ENCODE measurements around the gene OSGEPL1.
"Not testable (repeated sequence)": the region's sequence is repeated elsewhere in the genome, so short reads cannot be mapped to it uniquely, and the experiment has no call there.

OSGEPL1 gene

GRCh38 chr2:189783451-189783926, 20.9 kb upstream of the OSGEPL1 start:
- H3K36me3 ChIP-seq (ENCODE audit: insufficient read depth, low read length), result peaks cover 19% of the 10 kb centered on the region
- H3K27me3 ChIP-seq (ENCODE audit: control insufficient read depth in 1 of 2, insufficient read depth in 2 of 2, low read length in 2 of 2), result no peaks in the 10 kb centered on the region
- H3K9ac ChIP-seq (ENCODE audit: low read length), result peak overlapping the region; percentile 55
- H3K27ac ChIP-seq (ENCODE audit: low read depth, low read length), result peak overlapping the region; percentile 96
- no peaks in the 10 kb centered on the region for H3K9me3 ChIP-seq (ENCODE audit: low read length)
- H3K4me3 ChIP-seq (ENCODE audit: low read depth in 1 of 2, low read length in 2 of 2), result peak overlapping the region; percentile 83 to 86
- H3K4me1 ChIP-seq (ENCODE audit: insufficient read depth, low read length), result peaks cover 22% of the 10 kb centered on the region

- Histone ChIP-seq H3K27ac (ENCODE audit: low read depth, low read length) (no peak overlapping the region), H3K9ac (ENCODE audit: low read length) (no peak overlapping the region), H3K27me3 (ENCODE audit: control insufficient read depth in 1 of 2, insufficient read depth in 2 of 2, low read length in 2 of 2) (no peaks in the 10 kb centered on the region), H3K4me3 (ENCODE audit: low read depth in 1 of 2, low read length in 2 of 2) (no peak overlapping the region), H3K9me3 (ENCODE audit: low read length) (no peaks in the 10 kb centered on the region), H3K4me1 (ENCODE audit: insufficient read depth, low read length) (peaks cover 22% of the 10 kb centered on the region), H3K36me3 (ENCODE audit: insufficient read depth, low read length) (peaks cover 21% of the 10 kb centered on the region)
Observed at GRCh38 chr2:189782221-189782671, 19.7 kb upstream of the OSGEPL1 start.

GRCh38 chr2:189772212-189772611, 9.6 kb upstream of the OSGEPL1 start:
- Histone ChIP-seq H3K36me3 (ENCODE audit: insufficient read depth, low read length) (peaks cover 53% of the 10 kb centered on the region), H3K9ac (ENCODE audit: low read length) (no peak overlapping the region), H3K4me1 (ENCODE audit: insufficient read depth, low read length) (no peaks in the 10 kb centered on the region), H3K27ac (ENCODE audit: low read depth, low read length) (no peak overlapping the region), H3K4me3 (ENCODE audit: low read depth in 1 of 2, low read length in 2 of 2) (no peak overlapping the region), H3K9me3 (ENCODE audit: low read length) (no peaks in the 10 kb centered on the region), H3K27me3 (ENCODE audit: control insufficient read depth in 1 of 2, insufficient read depth in 2 of 2, low read length in 2 of 2) (no peaks in the 10 kb centered on the region)

GRCh38 chr2:189770590-189771322, 8.2 kb upstream of the OSGEPL1 start:
- Histone ChIP-seq H3K9me3 (ENCODE audit: low read length) (no peaks in the 10 kb centered on the region), H3K4me1 (ENCODE audit: insufficient read depth, low read length) (no peaks in the 10 kb centered on the region), H3K36me3 (ENCODE audit: insufficient read depth, low read length) (peaks cover 41% of the 10 kb centered on the region), H3K27ac (ENCODE audit: low read depth, low read length) (no peak overlapping the region), H3K9ac (ENCODE audit: low read length) (no peak overlapping the region), H3K4me3 (ENCODE audit: low read depth in 1 of 2, low read length in 2 of 2) (no peak overlapping the region), H3K27me3 (ENCODE audit: control insufficient read depth in 1 of 2, insufficient read depth in 2 of 2, low read length in 2 of 2) (no peaks in the 10 kb centered on the region)

GRCh38 chr2:189763908-189764661, 1.5 kb upstream of the OSGEPL1 start:
- H3K4me3 ChIP-seq (ENCODE audit: low read depth in 1 of 2, low read length in 2 of 2), result no peak overlapping the region
- H3K9me3 ChIP-seq (ENCODE audit: low read length), result no peaks in the 10 kb centered on the region
- H3K27me3 ChIP-seq (ENCODE audit: control insufficient read depth in 1 of 2, insufficient read depth in 2 of 2, low read length in 2 of 2), result no peaks in the 10 kb centered on the region
- H3K36me3 ChIP-seq (ENCODE audit: insufficient read depth, low read length), result peaks cover 6% of the 10 kb centered on the region
- H3K9ac ChIP-seq (ENCODE audit: low read length), result no peak overlapping the region
- H3K27ac ChIP-seq (ENCODE audit: low read depth, low read length), result no peak overlapping the region
- H3K4me1 ChIP-seq (ENCODE audit: insufficient read depth, low read length), result peaks cover 12% of the 10 kb centered on the region

DNA sequence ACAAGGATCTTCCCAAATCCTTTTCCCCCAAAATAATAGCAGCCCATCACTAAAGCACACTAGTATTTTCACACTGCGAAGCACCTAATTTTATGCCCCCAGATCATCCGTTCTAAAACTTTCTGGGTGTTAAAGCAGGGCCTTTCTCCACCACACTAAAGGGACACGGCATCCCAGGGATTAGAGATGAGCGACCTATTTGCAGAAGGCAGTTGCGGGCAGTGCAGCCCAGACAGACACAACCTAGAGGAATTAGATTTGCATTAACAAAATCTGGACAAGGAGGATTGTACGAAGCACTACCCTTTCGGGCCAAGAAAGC, 402 bp downstream of the OSGEPL1 start:
- H3K4me1 ChIP-seq (ENCODE audit: insufficient read depth, low read length), result peaks cover 12% of the 10 kb centered on the region
- no peaks in the 10 kb centered on the region for H3K27me3 ChIP-seq (ENCODE audit: control insufficient read depth in 1 of 2, insufficient read depth in 2 of 2, low read length in 2 of 2)
- no peaks in the 10 kb centered on the region for H3K36me3 ChIP-seq (ENCODE audit: insufficient read depth, low read length)
- peak overlapping the region; percentile 51 for H3K9ac ChIP-seq (ENCODE audit: low read length)
- peak overlapping the region; percentile 84 for H3K27ac ChIP-seq (ENCODE audit: low read depth, low read length)
- H3K4me3 ChIP-seq (ENCODE audit: low read depth in 1 of 2, low read length in 2 of 2), result peak overlapping the region; percentile 63 to 68
- no peaks in the 10 kb centered on the region for H3K9me3 ChIP-seq (ENCODE audit: low read length)

DNA sequence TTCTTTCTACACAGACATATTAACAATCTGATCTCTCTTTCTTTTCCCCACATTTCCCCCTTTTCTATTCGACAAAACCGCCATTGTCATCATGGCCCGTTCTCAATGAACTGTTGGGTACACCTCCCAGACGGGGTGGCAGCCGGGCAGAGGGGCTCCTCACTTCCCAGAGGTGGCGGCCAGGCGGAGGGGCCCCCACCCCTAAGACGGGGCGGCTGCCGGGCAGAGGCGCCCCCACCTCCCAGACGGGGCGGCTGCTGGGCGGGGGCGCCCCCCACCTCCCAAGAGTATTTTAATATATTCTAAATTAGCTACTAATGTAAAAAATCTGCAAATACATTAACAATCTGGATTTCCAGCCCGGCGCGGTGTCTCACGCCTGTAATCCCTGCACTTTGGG, 2.4 kb downstream of the OSGEPL1 start:
- H3K9me3 ChIP-seq (ENCODE audit: low read length); H3K36me3 ChIP-seq (ENCODE audit: insufficient read depth, low read length); H3K27me3 ChIP-seq (ENCODE audit: control insufficient read depth in 1 of 2, insufficient read depth in 2 of 2, low read length in 2 of 2); H3K27ac ChIP-seq (ENCODE audit: low read depth, low read length); H3K4me3 ChIP-seq (ENCODE audit: low read depth in 1 of 2, low read length in 2 of 2); H3K9ac ChIP-seq (ENCODE audit: low read length): not testable (repeated sequence)
- peaks cover 12% of the 10 kb centered on the region for H3K4me1 ChIP-seq (ENCODE audit: insufficient read depth, low read length)

DNA sequence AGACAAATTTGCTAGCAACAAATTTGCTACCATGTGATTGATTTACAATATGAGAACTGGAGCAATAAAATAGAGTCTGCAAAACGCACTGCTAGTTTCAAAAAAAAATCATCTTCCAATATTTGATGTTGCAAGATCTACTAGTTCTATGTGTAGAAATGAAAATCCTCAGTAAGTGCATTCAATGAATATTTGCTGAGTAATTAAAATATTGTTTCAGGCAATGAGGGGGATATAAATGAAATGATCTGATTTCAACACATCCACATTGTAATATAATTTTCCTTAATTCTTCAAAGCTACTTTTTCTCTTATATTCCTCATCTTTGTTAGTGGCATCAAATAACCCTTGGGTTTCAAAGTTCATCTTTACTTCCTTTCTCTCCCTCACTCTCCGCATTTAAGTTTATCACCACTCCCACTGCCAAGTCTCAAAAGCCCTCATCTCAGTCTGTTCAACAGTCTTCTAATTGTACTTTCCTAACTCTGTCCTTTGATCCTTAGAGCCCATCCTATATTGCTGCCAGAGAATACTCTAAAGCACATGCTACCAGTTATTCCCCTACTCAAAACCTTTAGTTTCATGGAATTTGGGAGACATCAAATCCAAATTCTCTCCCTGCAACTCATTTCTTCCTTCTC, 6.2 kb downstream of the OSGEPL1 start:
- H3K4me3 ChIP-seq (ENCODE audit: low read depth in 1 of 2, low read length in 2 of 2), result no peak overlapping the region

DNA sequence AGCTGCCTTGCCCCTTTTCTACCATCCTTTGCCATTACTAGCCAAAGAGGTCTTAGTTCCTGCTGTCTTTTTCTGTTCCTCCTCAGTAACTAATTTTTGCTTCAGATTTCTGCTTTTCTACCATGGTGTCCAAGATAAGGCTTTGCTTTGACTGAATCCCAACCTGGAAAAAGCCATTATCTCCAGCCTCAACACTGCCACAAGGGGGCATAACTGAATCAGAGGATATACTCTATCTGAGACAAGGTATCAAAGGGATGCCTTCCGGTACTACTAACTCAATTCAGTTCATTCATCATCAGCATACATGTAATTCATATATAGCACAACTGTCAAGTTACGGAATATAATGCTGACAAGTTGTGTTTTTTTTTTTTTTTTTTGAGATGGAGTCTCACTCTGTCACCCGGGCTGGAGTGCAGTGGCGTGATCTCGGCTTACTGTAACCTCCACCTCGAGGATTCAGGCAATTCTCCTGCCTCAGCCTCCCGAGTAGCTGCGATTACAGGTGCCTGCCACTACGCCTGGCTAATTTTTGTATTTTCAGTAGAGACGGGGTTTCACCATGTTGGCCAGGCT, 11.4 kb downstream of the OSGEPL1 start:
- Histone ChIP-seq H3K4me1 (ENCODE audit: insufficient read depth, low read length) (no peaks in the 10 kb centered on the region), H3K9ac (ENCODE audit: low read length) (no peak overlapping the region), H3K27me3 (ENCODE audit: control insufficient read depth in 1 of 2, insufficient read depth in 2 of 2, low read length in 2 of 2) (no peaks in the 10 kb centered on the region), H3K27ac (ENCODE audit: low read depth, low read length) (no peak overlapping the region), H3K4me3 (ENCODE audit: low read depth in 1 of 2, low read length in 2 of 2) (no peak overlapping the region), H3K9me3 (ENCODE audit: low read length) (no peaks in the 10 kb centered on the region), H3K36me3 (ENCODE audit: insufficient read depth, low read length) (peaks cover 18% of the 10 kb centered on the region)

More for the DNA sequence above, 6.2 kb downstream of the OSGEPL1 start:
- no peak overlapping the region for H3K27ac ChIP-seq (ENCODE audit: low read depth, low read length)
- no peaks in the 10 kb centered on the region for H3K9me3 ChIP-seq (ENCODE audit: low read length)
- H3K4me1 ChIP-seq (ENCODE audit: insufficient read depth, low read length), result no peaks in the 10 kb centered on the region
- H3K9ac ChIP-seq (ENCODE audit: low read length), result no peak overlapping the region
- H3K36me3 ChIP-seq (ENCODE audit: insufficient read depth, low read length), result peaks cover 10% of the 10 kb centered on the region
- H3K27me3 ChIP-seq (ENCODE audit: control insufficient read depth in 1 of 2, insufficient read depth in 2 of 2, low read length in 2 of 2), result no peaks in the 10 kb centered on the region

GRCh38 chr2:189729430-189729829, 33.2 kb downstream of the OSGEPL1 start:
- Histone ChIP-seq H3K27me3 (ENCODE audit: control insufficient read depth in 1 of 2, insufficient read depth in 2 of 2, low read length in 2 of 2) (no peaks in the 10 kb centered on the region), H3K9me3 (ENCODE audit: low read length) (no peaks in the 10 kb centered on the region), H3K4me3 (ENCODE audit: low read depth in 1 of 2, low read length in 2 of 2) (no peak overlapping the region), H3K4me1 (ENCODE audit: insufficient read depth, low read length) (no peaks in the 10 kb centered on the region), H3K9ac (ENCODE audit: low read length) (no peak overlapping the region), H3K36me3 (ENCODE audit: insufficient read depth, low read length) (no peaks in the 10 kb centered on the region), H3K27ac (ENCODE audit: low read depth, low read length) (no peak overlapping the region)

- H3K9ac ChIP-seq (ENCODE audit: low read length), result no peak overlapping the region
- no peaks in the 10 kb centered on the region for H3K4me1 ChIP-seq (ENCODE audit: insufficient read depth, low read length)
- no peaks in the 10 kb centered on the region for H3K27me3 ChIP-seq (ENCODE audit: control insufficient read depth in 1 of 2, insufficient read depth in 2 of 2, low read length in 2 of 2)
- no peak overlapping the region for H3K27ac ChIP-seq (ENCODE audit: low read depth, low read length)
- no peaks in the 10 kb centered on the region for H3K36me3 ChIP-seq (ENCODE audit: insufficient read depth, low read length)
- H3K9me3 ChIP-seq (ENCODE audit: low read length), result no peaks in the 10 kb centered on the region
- no peak overlapping the region for H3K4me3 ChIP-seq (ENCODE audit: low read depth in 1 of 2, low read length in 2 of 2)
Observed at GRCh38 chr2:189726849-189727248, 35.7 kb downstream of the OSGEPL1 start.

Data from muscle layer of colon (tissue), 2 donors.